ENCODE measurements around the gene RNF111. TPM values are rescaled to one million over a fixed set of nuclear protein-coding genes. Genes with fewer than 3 reads are reported as not detected.
"Not testable (repeated sequence)": the region's sequence is repeated elsewhere in the genome, so short reads cannot be mapped to it uniquely, and the experiment has no call there.

Gene RNF111
- total RNA-seq, 1 donor from 2014 or later = 33.8 TPM

- Mint-ChIP-seq H3K27me3 (ENCODE audit: unreplicated experiment) (peaks cover 29% of the 10 kb centered on the region), H3K9me3 (ENCODE audit: unreplicated experiment) (no peaks in the 10 kb centered on the region), H3K4me3 (ENCODE audit: unreplicated experiment) (peak overlapping the region; percentile 98), H3K36me3 (ENCODE audit: unreplicated experiment) (peaks cover 8% of the 10 kb centered on the region), H3K27ac (ENCODE audit: unreplicated experiment) (peak overlapping the region; percentile 91), H3K4me1 (ENCODE audit: unreplicated experiment) (peaks cover 36% of the 10 kb centered on the region)
- TF ChIP-seq CTCF (IDR thresholded peaks at IDR 0.05) = no peak
- no peak for DNase-seq (ENCODE audit: extremely low spot score, unreplicated experiment)
These were observed 427 bp upstream of the RNF111 start for GRCh38 chr15:58987036-58987435.

- no peak for DNase-seq (ENCODE audit: extremely low spot score, unreplicated experiment)
- Mint-ChIP-seq H3K9me3 (ENCODE audit: unreplicated experiment) (no peaks in the 10 kb centered on the region), H3K27ac (ENCODE audit: unreplicated experiment) (peak overlapping the region; percentile 91), H3K4me1 (ENCODE audit: unreplicated experiment) (peaks cover 34% of the 10 kb centered on the region), H3K36me3 (ENCODE audit: unreplicated experiment) (peaks cover 8% of the 10 kb centered on the region), H3K4me3 (ENCODE audit: unreplicated experiment) (peak overlapping the region; percentile 98), H3K27me3 (ENCODE audit: unreplicated experiment) (peaks cover 24% of the 10 kb centered on the region)
- TF ChIP-seq CTCF (IDR thresholded peaks at IDR 0.05) = no peak
These were observed 733 bp downstream of the RNF111 start for GRCh38 chr15:58988006-58988785.

- Mint-ChIP-seq H3K4me3 (ENCODE audit: unreplicated experiment) (no peak overlapping the region), H3K4me1 (ENCODE audit: unreplicated experiment) (peaks cover 31% of the 10 kb centered on the region), H3K27ac (ENCODE audit: unreplicated experiment) (no peak overlapping the region), H3K36me3 (ENCODE audit: unreplicated experiment) (peaks cover 8% of the 10 kb centered on the region), H3K9me3 (ENCODE audit: unreplicated experiment) (no peaks in the 10 kb centered on the region), H3K27me3 (ENCODE audit: unreplicated experiment) (no peaks in the 10 kb centered on the region)
- TF ChIP-seq CTCF (IDR thresholded peaks at IDR 0.05) = no peak
- no peak for DNase-seq (ENCODE audit: extremely low spot score, unreplicated experiment)
These were observed 4.7 kb downstream of the RNF111 start for GRCh38 chr15:58992181-58992580.

GRCh38 chr15:58994906-58995453, 7.5 kb downstream of the RNF111 start:
- Mint-ChIP-seq H3K36me3 (ENCODE audit: unreplicated experiment) (peaks cover 8% of the 10 kb centered on the region), H3K27me3 (ENCODE audit: unreplicated experiment) (no peaks in the 10 kb centered on the region), H3K4me1 (ENCODE audit: unreplicated experiment) (peaks cover 15% of the 10 kb centered on the region), H3K9me3 (ENCODE audit: unreplicated experiment) (no peaks in the 10 kb centered on the region), H3K27ac (ENCODE audit: unreplicated experiment) (no peak overlapping the region), H3K4me3 (ENCODE audit: unreplicated experiment) (no peak overlapping the region)
- no peak for DNase-seq (ENCODE audit: extremely low spot score, unreplicated experiment)
- no peak for TF ChIP-seq CTCF (IDR thresholded peaks at IDR 0.05)

- Mint-ChIP-seq H3K27me3 (ENCODE audit: unreplicated experiment) (no peaks in the 10 kb centered on the region), H3K27ac (ENCODE audit: unreplicated experiment) (no peak overlapping the region), H3K4me1 (ENCODE audit: unreplicated experiment) (peaks cover 7% of the 10 kb centered on the region), H3K36me3 (ENCODE audit: unreplicated experiment) (peaks cover 10% of the 10 kb centered on the region), H3K9me3 (ENCODE audit: unreplicated experiment) (no peaks in the 10 kb centered on the region), H3K4me3 (ENCODE audit: unreplicated experiment) (no peak overlapping the region)
- no peak for DNase-seq (ENCODE audit: extremely low spot score, unreplicated experiment)
- TF ChIP-seq CTCF (IDR thresholded peaks at IDR 0.05) = no peak
These were observed 12.2 kb downstream of the RNF111 start for GRCh38 chr15:58999694-59000093.

- not testable (repeated sequence) for H3K27me3 Mint-ChIP-seq (ENCODE audit: unreplicated experiment); H3K27ac Mint-ChIP-seq (ENCODE audit: unreplicated experiment); H3K4me1 Mint-ChIP-seq (ENCODE audit: unreplicated experiment); H3K9me3 Mint-ChIP-seq (ENCODE audit: unreplicated experiment); DNase-seq (ENCODE audit: extremely low spot score, unreplicated experiment); H3K4me3 Mint-ChIP-seq (ENCODE audit: unreplicated experiment)
- peaks cover 16% of the 10 kb centered on the region for H3K36me3 Mint-ChIP-seq (ENCODE audit: unreplicated experiment)
These were observed 12.8 kb downstream of the RNF111 start for GRCh38 chr15:59000251-59000650.
